HCT116 (cell line): ENCODE measurements around the gene TSSK6. TPM values are rescaled to one million over a fixed set of nuclear protein-coding genes. Genes with fewer than 3 reads are reported as not detected.

Experiments
- ATAC-seq: fragments of 200-7000 bp; cut with Tn5 transposase; 2 replicates; pipeline ENCODE4 v1.9.1; 2020; ENCODE audit warnings: mild to moderate bottlenecking, moderate library complexity
- BruUV-seq: library from RNA; stranded (reverse); fragments of 400-500 nt; replicated peaks from 2 replicates; lab custom pipeline; 2021; lab: Mats Ljungman, UMichigan
- CTCF ChIA-PET: fragments of 300-600 bp; sonication (Branson Sonifier 250); formaldehyde crosslinking; loops from one replicate; lab custom pipeline; 2021; ENCODE audit warnings: antibody characterized with exemption; lab: Charles Lee
- POLR2A ChIA-PET: fragments of 300-600, 350-600 bp; sonication (Branson Sonifier 250); formaldehyde crosslinking; loops from one replicate; lab custom pipeline; 2021; ENCODE audit warnings: antibody characterized with exemption; lab: Charles Lee
- RAD21 ChIA-PET, 2 experiments: fragments of 300-600 bp; sonication (Branson Sonifier 250); formaldehyde crosslinking; loops; one replicate each; lab custom pipeline; 2023; ENCODE audit warnings: low total read pairs in 2 of 2; ENCODE audit not compliant: uncharacterized antibody in 2 of 2, unreplicated experiment in 2 of 2, low non-redundant PET in 1 of 2; lab: Charles Lee
- DNase-seq: peaks from one replicate; pipeline ENCODE4 v3.0.0-alpha.2; 2010; ENCODE audit warnings: low read depth, low spot score
- H2AFZ ChIP-seq: fragments of 200-600 bp; shearing (Covaris generic), sonication (generic); 2 replicates; pipeline ENCODE4 v1.6.1; 2017; ENCODE audit warnings: low read depth, mixed run types, mixed read lengths, antibody characterized with exemption, low read length; ENCODE audit not compliant: poor library complexity, severe bottlenecking
- H3K27ac ChIP-seq: 2 replicates; pipeline ENCODE4 v1.5.1; 2012; ENCODE audit warnings: low read depth, low read length
- H3K27me3 ChIP-seq: fragments of 200-600 bp; sonication (generic); 2 replicates; pipeline ENCODE4 v1.6.1; 2016; ENCODE audit warnings: mixed run types, low read length, mixed read lengths; ENCODE audit not compliant: insufficient read depth
- H3K36me3 ChIP-seq, 2 experiments: fragments of 200-500 bp in 1 of 2; fragments of 200-600 bp in 1 of 2; sonication (Bioruptor generic) in 1 of 2; sonication (generic) in 1 of 2; 2 replicates each; pipeline versions ENCODE4 v1.5.1 to v1.6.1; 2014 to 2016; ENCODE audit warnings: low read length in 2 of 2, inconsistent platforms in 1 of 2, mixed read lengths in 1 of 2, mixed run types in 1 of 2; ENCODE audit not compliant: insufficient read depth in 2 of 2, control insufficient read depth in 1 of 2
- H3K4me1 ChIP-seq, 2 experiments: fragments of 200-600 bp in 1 of 2; sonication (generic) in 1 of 2; 2 replicates each; pipeline versions ENCODE4 v1.5.1 to v1.6.1; 2012 to 2017; ENCODE audit warnings: low read length in 2 of 2, inconsistent platforms in 1 of 2, mild to moderate bottlenecking in 1 of 2, mixed read lengths in 1 of 2, mixed run types in 1 of 2, moderate library complexity in 1 of 2; ENCODE audit not compliant: insufficient read depth in 2 of 2, control insufficient read depth in 1 of 2
- H3K4me2 ChIP-seq: fragments of 200-600 bp; sonication (generic); 2 replicates; pipeline ENCODE4 v1.6.1; 2017; ENCODE audit warnings: mixed run types, low read length, mixed read lengths
- H3K4me3 ChIP-seq, 2 experiments: fragments of 200-600 bp in 1 of 2; sonication (generic) in 1 of 2; replicated peaks in 1 of 2; 2 replicates each; pipeline ENCODE4 v1.5.1; 2011 to 2016; ENCODE audit warnings: low read length in 2 of 2, control low read depth in 1 of 2, low read depth in 1 of 2, mild to moderate bottlenecking in 1 of 2, mixed read lengths in 1 of 2, mixed run types in 1 of 2
- H3K79me2 ChIP-seq: fragments of 200-600 bp; sonication (generic); 2 replicates; pipeline ENCODE4 v1.6.1; 2017; ENCODE audit warnings: mild to moderate bottlenecking, mixed run types, low read length, moderate library complexity, mixed read lengths; ENCODE audit not compliant: insufficient read depth
- H3K9ac ChIP-seq: fragments of 200-600 bp; sonication (generic); 2 replicates; pipeline ENCODE4 v1.6.1; 2016; ENCODE audit warnings: low read length, mixed read lengths
- H3K9me2 ChIP-seq: fragments of 200-600 bp; sonication (generic), shearing (Covaris generic); 2 replicates; pipeline ENCODE4 v1.6.1; 2017; ENCODE audit warnings: mixed run types, mild to moderate bottlenecking, moderate library complexity; ENCODE audit not compliant: insufficient read depth
- H3K9me3 ChIP-seq, 2 experiments: fragments of 200-500 bp in 1 of 2; fragments of 200-600 bp in 1 of 2; sonication (Bioruptor generic) in 1 of 2; sonication (generic) in 1 of 2; 2 replicates each; pipeline ENCODE4 v1.6.1; 2014 to 2017; ENCODE audit warnings: low read length in 2 of 2, mixed read lengths in 2 of 2, inconsistent platforms in 1 of 2, low read depth in 1 of 2, mild to moderate bottlenecking in 1 of 2, mixed run types in 1 of 2, moderate library complexity in 1 of 2; ENCODE audit not compliant: control insufficient read depth in 1 of 2, insufficient read depth in 1 of 2
- H4K20me1 ChIP-seq: fragments of 200-600 bp; sonication (generic), shearing (Covaris generic); 2 replicates; pipeline ENCODE4 v1.6.1; 2017; ENCODE audit warnings: mixed run types, mild to moderate bottlenecking, moderate library complexity; ENCODE audit not compliant: insufficient read depth
- ATF3 ChIP-seq: IDR thresholded peaks from 2 replicates; pipeline ENCODE4 v1.6.1; 2012
- CEBPB ChIP-seq: IDR thresholded peaks from 2 replicates; pipeline ENCODE4 v1.6.1; 2012; ENCODE audit warnings: low read depth
- EGR1 ChIP-seq: IDR thresholded peaks from 2 replicates; pipeline ENCODE4 v1.6.1; 2012; ENCODE audit warnings: low read depth
- ELF1 ChIP-seq: IDR thresholded peaks from 2 replicates; pipeline ENCODE4 v1.6.1; 2012; ENCODE audit warnings: low read depth, borderline replicate concordance
- POLR2AphosphoS5 ChIP-seq: IDR thresholded peaks from 2 replicates; pipeline ENCODE4 v1.6.1; 2011; ENCODE audit warnings: mild to moderate bottlenecking, low read depth, low read length, moderate library complexity
- SIN3A ChIP-seq: IDR thresholded peaks from 2 replicates; pipeline ENCODE4 v1.6.1; 2012; ENCODE audit warnings: low read depth
- SP1 ChIP-seq: IDR thresholded peaks from 2 replicates; pipeline ENCODE4 v1.6.1; 2012; ENCODE audit warnings: low read depth
- YY1 ChIP-seq: IDR thresholded peaks from 2 replicates; pipeline ENCODE4 v1.6.1; 2011; ENCODE audit warnings: low read length, low read depth, moderate library complexity, mild to moderate bottlenecking; ENCODE audit not compliant: insufficient replicate concordance; ENCODE audit errors: extremely low read depth
- intact Hi-C: fragments of 100-400 bp; cut with micrococcal nuclease; formaldehyde crosslinking; loops from 2 replicates; pipeline ENCODE4 v1.10.0; 2022
- total RNA-seq: library from RNA; stranded (reverse); gene quantifications from one replicate; pipeline ENCODE4 v1.2.1, GENCODE V29; 2021; ENCODE audit not compliant: unreplicated experiment
- TF ChIP-seq, protein P1 (sequence below): IDR thresholded peaks from 2 replicates; pipeline ENCODE4 v1.6.1; 2012; ENCODE audit warnings: low read depth

The TSSK6 gene
- total RNA-seq, 1 experiment from 2014 or later: 4.1 TPM

DNA sequence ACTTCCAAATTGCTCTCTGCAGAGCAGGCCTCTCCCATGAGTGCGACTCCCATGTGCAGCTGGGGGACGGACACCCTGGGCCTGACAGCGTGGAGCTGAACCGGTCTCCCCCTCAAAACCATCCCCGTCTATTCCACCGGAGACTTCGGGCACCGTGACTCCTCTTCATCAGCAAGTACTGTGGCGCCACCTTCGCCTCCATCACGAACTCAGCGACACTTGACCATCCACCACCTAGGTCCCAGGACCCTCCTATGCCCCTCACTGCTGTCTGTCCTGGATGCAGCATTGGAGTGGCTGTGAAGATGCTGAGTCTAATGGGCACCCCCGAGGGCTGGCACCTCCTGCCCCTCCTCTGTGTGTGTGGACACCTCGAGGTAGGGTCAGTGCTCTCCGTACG, 43.3 kb upstream of the TSSK6 start:
- DNase-seq (no peak), ATAC-seq (no peak)
- Histone ChIP-seq H3K9ac (no peak overlapping the region), H3K9me2 (no peaks in the 10 kb centered on the region), H3K79me2 (no peaks in the 10 kb centered on the region), H3K36me3 (no peaks in the 10 kb centered on the region), H3K4me3 (no peak overlapping the region), H2AFZ (no peak overlapping the region)
- no TSS peak for BruUV-seq
- intact Hi-C loops: no loop called here
- TF ChIP-seq ELF1 (no peak), SP1 (no peak), ATF3 (no peak), SIN3A (no peak), YY1 (no peak), POLR2AphosphoS5 (no peak), CEBPB (no peak), EGR1 (no peak)
- TF ChIP-seq, protein P1, sequence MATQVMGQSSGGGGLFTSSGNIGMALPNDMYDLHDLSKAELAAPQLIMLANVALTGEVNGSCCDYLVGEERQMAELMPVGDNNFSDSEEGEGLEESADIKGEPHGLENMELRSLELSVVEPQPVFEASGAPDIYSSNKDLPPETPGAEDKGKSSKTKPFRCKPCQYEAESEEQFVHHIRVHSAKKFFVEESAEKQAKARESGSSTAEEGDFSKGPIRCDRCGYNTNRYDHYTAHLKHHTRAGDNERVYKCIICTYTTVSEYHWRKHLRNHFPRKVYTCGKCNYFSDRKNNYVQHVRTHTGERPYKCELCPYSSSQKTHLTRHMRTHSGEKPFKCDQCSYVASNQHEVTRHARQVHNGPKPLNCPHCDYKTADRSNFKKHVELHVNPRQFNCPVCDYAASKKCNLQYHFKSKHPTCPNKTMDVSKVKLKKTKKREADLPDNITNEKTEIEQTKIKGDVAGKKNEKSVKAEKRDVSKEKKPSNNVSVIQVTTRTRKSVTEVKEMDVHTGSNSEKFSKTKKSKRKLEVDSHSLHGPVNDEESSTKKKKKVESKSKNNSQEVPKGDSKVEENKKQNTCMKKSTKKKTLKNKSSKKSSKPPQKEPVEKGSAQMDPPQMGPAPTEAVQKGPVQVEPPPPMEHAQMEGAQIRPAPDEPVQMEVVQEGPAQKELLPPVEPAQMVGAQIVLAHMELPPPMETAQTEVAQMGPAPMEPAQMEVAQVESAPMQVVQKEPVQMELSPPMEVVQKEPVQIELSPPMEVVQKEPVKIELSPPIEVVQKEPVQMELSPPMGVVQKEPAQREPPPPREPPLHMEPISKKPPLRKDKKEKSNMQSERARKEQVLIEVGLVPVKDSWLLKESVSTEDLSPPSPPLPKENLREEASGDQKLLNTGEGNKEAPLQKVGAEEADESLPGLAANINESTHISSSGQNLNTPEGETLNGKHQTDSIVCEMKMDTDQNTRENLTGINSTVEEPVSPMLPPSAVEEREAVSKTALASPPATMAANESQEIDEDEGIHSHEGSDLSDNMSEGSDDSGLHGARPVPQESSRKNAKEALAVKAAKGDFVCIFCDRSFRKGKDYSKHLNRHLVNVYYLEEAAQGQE: no peak
- TF ChIP-seq, all 23 proteins: peak for 0
- no peaks in the 10 kb centered on the region for H3K4me1 ChIP-seq
- H3K27me3 ChIP-seq: no peaks in the 10 kb centered on the region
- RAD21 ChIA-PET: no interaction called here
- no peak overlapping the region for H3K4me2 ChIP-seq
- CTCF ChIA-PET: interaction anchor here (1.3 kb wide), 1 partner anchor 28 kb away, joined by 3 read pairs; no protein-coding TSS in a partner anchor
- no peaks in the 10 kb centered on the region for H4K20me1 ChIP-seq
- POLR2A ChIA-PET: no interaction called here
- no peak overlapping the region for H3K27ac ChIP-seq
- H3K9me3 ChIP-seq: no peaks in the 10 kb centered on the region
